Measurements from ENCODE around the gene MFSD2A.

Gene MFSD2A

DNA sequence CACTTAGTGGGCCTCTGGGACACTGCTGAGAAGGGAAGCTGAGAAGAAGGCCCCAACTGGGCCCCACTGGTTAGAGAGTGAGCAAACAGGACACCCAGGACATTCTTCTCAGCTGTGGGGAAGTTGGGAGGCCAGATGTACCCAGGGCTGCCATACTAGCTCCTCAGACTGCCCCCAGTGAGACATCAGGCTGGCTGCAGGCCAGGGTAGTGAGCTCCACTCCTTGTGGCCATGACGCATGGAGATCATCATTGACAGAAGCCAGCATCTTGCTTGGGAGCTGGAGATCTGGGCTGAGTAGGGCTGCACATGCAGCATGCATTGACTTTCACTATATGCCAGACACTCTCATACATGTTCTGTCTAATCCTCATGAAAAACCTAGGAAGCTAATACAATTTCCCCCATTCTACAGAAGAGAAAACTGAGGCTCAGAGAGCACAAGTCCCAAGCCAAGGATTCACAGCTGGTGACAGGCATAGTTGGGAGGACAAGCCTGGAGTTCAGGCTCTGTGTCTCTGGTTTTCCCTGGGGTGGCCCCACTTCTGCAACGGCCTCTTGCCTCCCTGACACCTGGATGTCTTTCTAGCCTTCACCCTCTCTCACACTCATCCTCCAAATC lies 29.1 kb upstream of the MFSD2A start:
- Histone ChIP-seq H3K36me3 (ENCODE audit: control insufficient read depth, insufficient read depth, low read length) (no peaks in the 10 kb centered on the region), H3K27ac (ENCODE audit: low read depth, low read length, severe bottlenecking) (no peak overlapping the region), H3K4me1 (ENCODE audit: control insufficient read depth, insufficient read depth, low read length, poor library complexity, severe bottlenecking) (peaks cover 3% of the 10 kb centered on the region), H3K9me3 (ENCODE audit: control insufficient read depth, low read length) (no peaks in the 10 kb centered on the region), H3K4me3 (ENCODE audit: extremely low read depth, insufficient read depth, low read length, poor library complexity, severe bottlenecking) (no peak overlapping the region)
- WGBS, 2 experiments (ENCODE audit: insufficient coverage in 2 of 2), result 94 to 100% methylated on average over 2 of the region's 2 CpGs

DNA sequence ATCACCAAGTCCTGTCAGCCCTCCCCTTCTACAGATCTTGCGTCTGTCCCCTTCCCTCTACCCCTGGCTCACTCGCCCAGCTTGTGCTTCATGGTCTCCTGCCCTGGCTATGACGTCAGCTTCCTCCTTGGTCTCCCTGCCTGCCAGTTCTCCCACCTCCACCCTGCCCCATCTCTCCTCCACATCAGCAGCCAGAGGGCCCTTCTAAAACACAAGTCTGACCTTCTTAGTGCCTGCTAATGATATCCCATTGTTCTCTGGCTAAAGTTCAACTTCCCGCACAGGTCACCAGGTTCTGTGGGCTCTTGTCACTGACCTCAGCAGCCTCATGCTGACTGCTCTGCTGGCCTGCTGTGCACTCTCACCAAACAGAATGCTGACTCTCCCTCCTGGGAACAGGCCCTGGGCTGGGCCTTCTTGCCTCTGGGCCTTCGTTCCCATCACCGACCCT lies 28.6 kb upstream of the MFSD2A start:
- Histone ChIP-seq H3K4me1 (ENCODE audit: control insufficient read depth, insufficient read depth, low read length, poor library complexity, severe bottlenecking) (peaks cover 3% of the 10 kb centered on the region), H3K4me3 (ENCODE audit: extremely low read depth, insufficient read depth, low read length, poor library complexity, severe bottlenecking) (no peak overlapping the region), H3K27ac (ENCODE audit: low read depth, low read length, severe bottlenecking) (no peak overlapping the region), H3K36me3 (ENCODE audit: control insufficient read depth, insufficient read depth, low read length) (no peaks in the 10 kb centered on the region), H3K9me3 (ENCODE audit: control insufficient read depth, low read length) (no peaks in the 10 kb centered on the region)
- 77 to 83% methylated on average over 5 to 6 of the region's 6 CpGs for WGBS, 2 experiments (ENCODE audit: insufficient coverage in 2 of 2)

- no peak overlapping the region for H3K4me3 ChIP-seq (ENCODE audit: extremely low read depth, insufficient read depth, low read length, poor library complexity, severe bottlenecking)
- H3K9me3 ChIP-seq (ENCODE audit: control insufficient read depth, low read length), result no peaks in the 10 kb centered on the region
- H3K36me3 ChIP-seq (ENCODE audit: control insufficient read depth, insufficient read depth, low read length), result no peaks in the 10 kb centered on the region
- WGBS, 2 experiments (ENCODE audit: insufficient coverage in 2 of 2), result 86 to 92% methylated on average over 2 to 4 of the region's 6 CpGs
- H3K27ac ChIP-seq (ENCODE audit: low read depth, low read length, severe bottlenecking), result no peak overlapping the region
- H3K4me1 ChIP-seq (ENCODE audit: control insufficient read depth, insufficient read depth, low read length, poor library complexity, severe bottlenecking), result peaks cover 3% of the 10 kb centered on the region
Measured at GRCh38 chr1:39926820-39927219, 28.1 kb upstream of the MFSD2A start.

GRCh38 chr1:39927538-39927937 lies 27.4 kb upstream of the MFSD2A start:
- whole genome bisulfite sequencing, 2 experiments (ENCODE audit: insufficient coverage in 2 of 2), result 88 to 91% methylated on average over 3 of the region's 3 CpGs
- peaks cover 1% of the 10 kb centered on the region for H3K4me1 ChIP-seq (ENCODE audit: control insufficient read depth, insufficient read depth, low read length, poor library complexity, severe bottlenecking)
- H3K36me3 ChIP-seq (ENCODE audit: control insufficient read depth, insufficient read depth, low read length), result no peaks in the 10 kb centered on the region
- no peak overlapping the region for H3K4me3 ChIP-seq (ENCODE audit: extremely low read depth, insufficient read depth, low read length, poor library complexity, severe bottlenecking)
- no peaks in the 10 kb centered on the region for H3K9me3 ChIP-seq (ENCODE audit: control insufficient read depth, low read length)
- no peak overlapping the region for H3K27ac ChIP-seq (ENCODE audit: low read depth, low read length, severe bottlenecking)

DNA sequence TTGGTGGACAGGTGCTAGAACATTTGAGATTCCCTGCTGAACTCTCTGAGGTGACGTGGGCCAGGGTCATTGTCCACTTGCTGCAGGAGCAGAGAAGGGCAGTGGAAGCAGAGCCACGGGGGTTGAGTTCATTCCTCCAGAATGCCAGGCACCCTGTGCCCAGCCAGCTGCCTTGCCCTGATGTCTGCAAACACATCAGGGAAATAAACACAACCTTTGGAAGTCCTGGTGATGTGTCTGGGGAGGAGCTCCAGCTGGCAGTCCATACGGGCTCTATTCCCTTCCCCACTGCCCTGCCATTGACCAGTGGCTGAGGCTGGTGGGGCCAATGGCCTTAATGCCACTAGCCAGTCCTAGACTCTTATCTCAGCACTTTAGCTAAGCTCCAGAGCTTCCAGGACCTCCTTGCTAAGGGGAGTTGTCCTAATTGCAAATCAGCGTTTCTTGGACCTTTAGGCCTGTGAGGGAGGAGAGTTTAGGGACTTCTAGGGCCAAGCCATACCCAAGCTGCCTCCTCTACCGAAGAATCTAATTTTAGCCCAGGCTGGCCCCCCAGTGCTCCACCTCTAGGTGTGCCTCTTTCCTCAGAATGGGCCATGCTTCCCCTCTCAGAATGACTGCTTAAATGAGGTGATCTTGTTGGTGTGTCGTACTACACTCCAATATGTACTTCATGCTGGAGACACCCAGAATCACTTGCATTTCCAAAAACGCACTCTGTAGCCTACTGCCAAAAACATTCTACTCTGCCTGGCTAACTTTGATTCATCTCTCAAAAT lies 25.9 kb upstream of the MFSD2A start:
- no peak overlapping the region for H3K4me3 ChIP-seq (ENCODE audit: extremely low read depth, insufficient read depth, low read length, poor library complexity, severe bottlenecking)
- no peaks in the 10 kb centered on the region for H3K4me1 ChIP-seq (ENCODE audit: control insufficient read depth, insufficient read depth, low read length, poor library complexity, severe bottlenecking)
- no peak overlapping the region for H3K27ac ChIP-seq (ENCODE audit: low read depth, low read length, severe bottlenecking)
- H3K36me3 ChIP-seq (ENCODE audit: control insufficient read depth, insufficient read depth, low read length), result no peaks in the 10 kb centered on the region
- H3K9me3 ChIP-seq (ENCODE audit: control insufficient read depth, low read length), result no peaks in the 10 kb centered on the region
- WGBS, 2 experiments (ENCODE audit: insufficient coverage in 2 of 2), result 86 to 87% methylated on average over 3 to 5 of the region's 7 CpGs

- H3K36me3 ChIP-seq (ENCODE audit: control insufficient read depth, insufficient read depth, low read length), result no peaks in the 10 kb centered on the region
- no peaks in the 10 kb centered on the region for H3K4me1 ChIP-seq (ENCODE audit: control insufficient read depth, insufficient read depth, low read length, poor library complexity, severe bottlenecking)
- H3K4me3 ChIP-seq (ENCODE audit: extremely low read depth, insufficient read depth, low read length, poor library complexity, severe bottlenecking), result no peak overlapping the region
- 92 to 93% methylated on average over 8 to 11 of the region's 12 CpGs for WGBS, 2 experiments (ENCODE audit: insufficient coverage in 2 of 2)
- H3K27ac ChIP-seq (ENCODE audit: low read depth, low read length, severe bottlenecking), result no peak overlapping the region
- no peaks in the 10 kb centered on the region for H3K9me3 ChIP-seq (ENCODE audit: control insufficient read depth, low read length)
Measured at GRCh38 chr1:39933956-39934941, 20.7 kb upstream of the MFSD2A start.

DNA sequence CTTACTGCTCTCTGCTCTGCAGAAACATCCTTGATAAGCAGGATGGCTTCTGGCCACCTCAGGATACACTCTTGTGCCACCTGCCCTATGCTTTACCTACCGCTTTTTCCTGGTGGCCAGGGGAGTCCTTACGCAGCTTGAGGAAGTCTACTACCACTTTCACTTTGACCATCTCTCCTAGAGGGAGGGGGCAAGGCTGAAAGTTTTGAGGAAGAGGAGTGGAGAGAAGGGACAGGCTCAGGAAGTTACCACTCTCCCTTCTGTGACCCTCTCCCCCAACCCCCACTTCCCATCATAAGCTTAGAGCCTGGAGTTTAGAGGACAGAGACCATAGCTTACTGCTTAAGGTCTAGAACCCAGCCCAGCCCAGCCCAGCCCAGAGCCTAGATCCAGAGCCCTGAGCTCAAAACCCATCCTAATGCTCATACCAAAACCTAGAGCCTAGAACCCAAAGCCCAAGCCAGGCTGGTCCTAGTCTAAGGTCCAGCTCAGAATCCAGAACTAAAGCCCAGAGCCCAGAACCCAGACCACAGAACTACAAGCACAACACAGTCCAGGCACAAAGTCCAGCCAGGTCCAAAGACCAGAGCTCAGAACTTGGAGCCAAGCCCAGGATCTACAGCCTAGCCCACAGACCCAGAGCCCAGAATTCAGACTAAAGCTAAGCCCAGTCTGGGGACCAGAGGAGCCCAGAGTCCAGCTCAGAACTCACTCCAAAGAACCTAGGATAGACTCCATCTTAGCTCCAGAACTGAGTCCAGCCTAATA lies 18.0 kb upstream of the MFSD2A start:
- Histone ChIP-seq H3K9me3 (ENCODE audit: control insufficient read depth, low read length) (no peaks in the 10 kb centered on the region), H3K4me3 (ENCODE audit: extremely low read depth, insufficient read depth, low read length, poor library complexity, severe bottlenecking) (no peak overlapping the region), H3K27ac (ENCODE audit: low read depth, low read length, severe bottlenecking) (no peak overlapping the region), H3K4me1 (ENCODE audit: control insufficient read depth, insufficient read depth, low read length, poor library complexity, severe bottlenecking) (no peaks in the 10 kb centered on the region), H3K36me3 (ENCODE audit: control insufficient read depth, insufficient read depth, low read length) (no peaks in the 10 kb centered on the region)
- WGBS, 2 experiments (ENCODE audit: insufficient coverage in 2 of 2), result no CpG with 5 or more reads among the region's 2 CpGs

DNA sequence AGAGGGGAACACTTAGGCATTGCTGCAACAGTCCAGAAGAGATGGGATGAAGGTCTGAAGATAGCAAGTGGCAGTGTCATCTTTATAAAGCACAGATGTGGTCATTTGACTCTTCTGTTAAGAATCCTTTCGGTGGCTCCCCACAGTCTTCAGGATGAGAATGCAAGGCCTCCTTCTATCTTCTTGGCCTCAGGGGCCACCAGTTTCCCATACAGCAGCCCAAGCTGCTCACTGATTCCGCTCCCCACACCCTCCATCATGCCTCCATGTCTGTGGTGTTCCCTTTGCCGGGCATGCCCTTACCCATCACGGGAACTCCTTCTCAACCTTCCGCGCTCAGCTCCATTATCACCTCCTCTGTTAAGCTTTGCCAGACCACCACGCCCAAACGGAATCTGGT lies 16.1 kb upstream of the MFSD2A start:
- H3K4me3 ChIP-seq (ENCODE audit: extremely low read depth, insufficient read depth, low read length, poor library complexity, severe bottlenecking), result no peak overlapping the region

DNA sequence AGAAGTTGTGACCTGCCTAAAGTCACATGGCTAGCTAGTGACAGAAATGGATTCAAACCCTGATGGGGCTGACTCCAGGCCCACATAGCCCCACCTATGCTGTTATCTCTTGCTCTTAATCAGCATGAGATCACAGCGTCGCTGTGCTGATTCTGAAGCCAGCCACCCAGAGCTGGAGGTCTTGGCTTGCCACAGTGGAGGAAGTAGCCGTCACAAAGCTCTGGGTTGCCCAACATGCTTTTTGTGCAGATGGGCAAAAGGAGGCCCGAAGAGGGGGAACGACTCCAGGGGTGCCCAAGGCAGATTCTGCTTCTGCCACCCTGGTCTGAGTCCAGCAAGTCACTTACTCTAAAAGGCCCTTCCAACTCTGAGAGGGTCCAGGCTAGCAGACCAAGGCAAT lies 14.7 kb upstream of the MFSD2A start:
- Histone ChIP-seq H3K27ac (ENCODE audit: low read depth, low read length, severe bottlenecking) (no peak overlapping the region), H3K4me1 (ENCODE audit: control insufficient read depth, insufficient read depth, low read length, poor library complexity, severe bottlenecking) (no peaks in the 10 kb centered on the region), H3K9me3 (ENCODE audit: control insufficient read depth, low read length) (no peaks in the 10 kb centered on the region), H3K36me3 (ENCODE audit: control insufficient read depth, insufficient read depth, low read length) (no peaks in the 10 kb centered on the region), H3K4me3 (ENCODE audit: extremely low read depth, insufficient read depth, low read length, poor library complexity, severe bottlenecking) (no peak overlapping the region)
- 77 to 90% methylated on average over 5 of the region's 5 CpGs for WGBS, 2 experiments (ENCODE audit: insufficient coverage in 2 of 2)

More for the DNA sequence above, 16.1 kb upstream of the MFSD2A start:
- H3K36me3 ChIP-seq (ENCODE audit: control insufficient read depth, insufficient read depth, low read length), result no peaks in the 10 kb centered on the region
- H3K9me3 ChIP-seq (ENCODE audit: control insufficient read depth, low read length), result no peaks in the 10 kb centered on the region
- no peaks in the 10 kb centered on the region for H3K4me1 ChIP-seq (ENCODE audit: control insufficient read depth, insufficient read depth, low read length, poor library complexity, severe bottlenecking)
- WGBS, 2 experiments (ENCODE audit: insufficient coverage in 2 of 2), result 96 to 98% methylated on average over 6 to 8 of the region's 8 CpGs
- no peak overlapping the region for H3K27ac ChIP-seq (ENCODE audit: low read depth, low read length, severe bottlenecking)

Data from mesodermal cell (in vitro differentiated cells).